Activated T-helper 2 cell treated with anti-CD3 and anti-CD28 coated beads, Interferon-gamma antibody, Interleukin-2, Interleukin-4, amounts not matched to agents 10 μg/mL and 5 μg/mL and 100 μg/mL, durations not matched to agents 14 hours and 24 hours and 36 hours (primary cell): ENCODE measurements around the gene RNASE3. TPM values are rescaled to one million over a fixed set of nuclear protein-coding genes. Genes with fewer than 3 reads are reported as not detected.
A peak's percentile ranks its signal among the peaks of the same experiment; 100 is the strongest.
"Not testable (repeated sequence)": the region's sequence is repeated elsewhere in the genome, so short reads cannot be mapped to it uniquely, and the experiment has no call there.

Experiments
- DNase-seq: peaks from one replicate; pipeline ENCODE4 v3.0.0; 2021; ENCODE audit warnings: low spot score
- H3K27ac Mint-ChIP-seq: one replicate; pipeline ENCODE4 v1.8.0; 2021; ENCODE audit warnings: mixed read lengths
- H3K27me3 Mint-ChIP-seq: one replicate; pipeline ENCODE4 v1.8.0; 2021; ENCODE audit warnings: low read depth, mixed read lengths
- H3K36me3 Mint-ChIP-seq: one replicate; pipeline ENCODE4 v1.8.0; 2021; ENCODE audit warnings: low read depth, mixed read lengths
- H3K4me1 Mint-ChIP-seq: one replicate; pipeline ENCODE4 v1.8.0; 2021; ENCODE audit warnings: low read depth, mixed read lengths
- H3K4me3 Mint-ChIP-seq: one replicate; pipeline ENCODE4 v1.8.0; 2021; ENCODE audit warnings: low read depth, mild to moderate bottlenecking, moderate library complexity, mixed read lengths
- H3K9me3 Mint-ChIP-seq: one replicate; pipeline ENCODE4 v1.8.0; 2021; ENCODE audit warnings: mixed read lengths
- intact Hi-C: fragments of 100-400 bp; cut with micrococcal nuclease; formaldehyde crosslinking; loops from one replicate; pipeline ENCODE4 v1.15.1; 2023
- total RNA-seq: library from RNA; stranded (reverse); gene quantifications from 2 replicates; pipeline ENCODE4 v1.2.3, GENCODE V29; 2022

RNASE3 gene
- total RNA-seq, 1 donor from 2014 or later: not detected

GRCh38 chr14:20878695-20879094, 12.5 kb upstream of the RNASE3 start:
- H3K27me3 Mint-ChIP-seq: peaks cover 11% of the 10 kb centered on the region
- H3K4me1 Mint-ChIP-seq: peaks cover 8% of the 10 kb centered on the region
- no peaks in the 10 kb centered on the region for H3K36me3 Mint-ChIP-seq
- no peaks in the 10 kb centered on the region for H3K9me3 Mint-ChIP-seq
- H3K4me3 Mint-ChIP-seq: no peak overlapping the region
- DNase-seq: no peak
- H3K27ac Mint-ChIP-seq: no peak overlapping the region
- intact Hi-C loops: no loop called here

- intact Hi-C loops, DNase-seq, H3K9me3 Mint-ChIP-seq, H3K4me3 Mint-ChIP-seq, H3K36me3 Mint-ChIP-seq, H3K27ac Mint-ChIP-seq, H3K4me1 Mint-ChIP-seq: not testable (repeated sequence)
- H3K27me3 Mint-ChIP-seq: peaks cover 16% of the 10 kb centered on the region
Observed at GRCh38 chr14:20881229-20881628, 10.0 kb upstream of the RNASE3 start.

- intact Hi-C loops, H3K9me3 Mint-ChIP-seq, H3K27ac Mint-ChIP-seq, H3K4me3 Mint-ChIP-seq, H3K36me3 Mint-ChIP-seq, DNase-seq, H3K4me1 Mint-ChIP-seq: not testable (repeated sequence)
- peaks cover 14% of the 10 kb centered on the region for H3K27me3 Mint-ChIP-seq
Observed at GRCh38 chr14:20882787-20883186, 8.4 kb upstream of the RNASE3 start.

GRCh38 chr14:20888411-20888810, 2.8 kb upstream of the RNASE3 start:
- DNase-seq, H3K4me3 Mint-ChIP-seq, H3K36me3 Mint-ChIP-seq, intact Hi-C loops, H3K9me3 Mint-ChIP-seq, H3K4me1 Mint-ChIP-seq, H3K27ac Mint-ChIP-seq: not testable (repeated sequence)
- H3K27me3 Mint-ChIP-seq: peaks cover 18% of the 10 kb centered on the region

- H3K4me1 Mint-ChIP-seq, H3K9me3 Mint-ChIP-seq, H3K36me3 Mint-ChIP-seq, intact Hi-C loops, DNase-seq, H3K27ac Mint-ChIP-seq, H3K4me3 Mint-ChIP-seq: not testable (repeated sequence)
- H3K27me3 Mint-ChIP-seq: peaks cover 22% of the 10 kb centered on the region
Observed at GRCh38 chr14:20895322-20895721, 4.1 kb downstream of the RNASE3 start.

GRCh38 chr14:20904393-20905029, 13.3 kb downstream of the RNASE3 start:
- Mint-ChIP-seq H3K27ac (no peak overlapping the region), H3K36me3 (no peaks in the 10 kb centered on the region), H3K9me3 (no peaks in the 10 kb centered on the region), H3K4me1 (no peaks in the 10 kb centered on the region), H3K27me3 (peaks cover 5% of the 10 kb centered on the region), H3K4me3 (no peak overlapping the region)
- DNase-seq: no peak
- intact Hi-C loops: no loop called here

GRCh38 chr14:20905676-20906075, 14.5 kb downstream of the RNASE3 start:
- H3K27me3 Mint-ChIP-seq: peaks cover 3% of the 10 kb centered on the region
- no peak overlapping the region for H3K27ac Mint-ChIP-seq
- no peaks in the 10 kb centered on the region for H3K36me3 Mint-ChIP-seq
- DNase-seq: no peak
- intact Hi-C loops: no loop called here
- no peaks in the 10 kb centered on the region for H3K9me3 Mint-ChIP-seq
- H3K4me3 Mint-ChIP-seq: no peak overlapping the region
- no peaks in the 10 kb centered on the region for H3K4me1 Mint-ChIP-seq

GRCh38 chr14:20907214-20907613, 16.0 kb downstream of the RNASE3 start:
- H3K4me3 Mint-ChIP-seq: no peak overlapping the region
- H3K9me3 Mint-ChIP-seq: no peaks in the 10 kb centered on the region
- no peak overlapping the region for H3K27ac Mint-ChIP-seq
- peaks cover 1% of the 10 kb centered on the region for H3K27me3 Mint-ChIP-seq
- H3K4me1 Mint-ChIP-seq: no peaks in the 10 kb centered on the region
- no peak for DNase-seq
- intact Hi-C loops: no loop called here
- no peaks in the 10 kb centered on the region for H3K36me3 Mint-ChIP-seq

- intact Hi-C loops, H3K27me3 Mint-ChIP-seq, H3K36me3 Mint-ChIP-seq, H3K4me3 Mint-ChIP-seq, H3K4me1 Mint-ChIP-seq, H3K9me3 Mint-ChIP-seq, DNase-seq, H3K27ac Mint-ChIP-seq: not testable (repeated sequence)
Observed at GRCh38 chr14:20910822-20911221, 19.6 kb downstream of the RNASE3 start.

GRCh38 chr14:20919038-20919756, 28.0 kb downstream of the RNASE3 start:
- H3K27ac Mint-ChIP-seq, H3K4me1 Mint-ChIP-seq, H3K4me3 Mint-ChIP-seq, DNase-seq, H3K36me3 Mint-ChIP-seq, intact Hi-C loops, H3K9me3 Mint-ChIP-seq: not testable (repeated sequence)
- peaks cover 19% of the 10 kb centered on the region for H3K27me3 Mint-ChIP-seq

- intact Hi-C loops, DNase-seq, H3K4me1 Mint-ChIP-seq, H3K36me3 Mint-ChIP-seq, H3K4me3 Mint-ChIP-seq, H3K27ac Mint-ChIP-seq: not testable (repeated sequence)
- Mint-ChIP-seq H3K9me3 (peaks cover 14% of the 10 kb centered on the region), H3K27me3 (peaks cover 16% of the 10 kb centered on the region)
Observed at GRCh38 chr14:20923766-20924297, 32.6 kb downstream of the RNASE3 start.

GRCh38 chr14:20934148-20934762, 43.1 kb downstream of the RNASE3 start:
- no peak overlapping the region for H3K4me3 Mint-ChIP-seq
- H3K9me3 Mint-ChIP-seq: no peaks in the 10 kb centered on the region
- no peak overlapping the region for H3K27ac Mint-ChIP-seq
- H3K36me3 Mint-ChIP-seq: no peaks in the 10 kb centered on the region
- no peaks in the 10 kb centered on the region for H3K4me1 Mint-ChIP-seq
- DNase-seq: peak; percentile 14
- intact Hi-C loops: no loop called here
- no peaks in the 10 kb centered on the region for H3K27me3 Mint-ChIP-seq
